Transverse colon (tissue), 3 donors: ENCODE measurements around the gene RNF13.

Experiments used
- EP300 ChIP-seq: sonication (generic); formaldehyde crosslinking; IDR thresholded peaks from one replicate; pipeline ENCODE4 v1.6.1; 2017; ENCODE audit warnings: antibody characterized with exemption, low read depth
- TF ChIP-seq, protein P1 (sequence below), 5 experiments: fragments of 200-600 bp in 3 of 5; fragments of 450-650 bp in 2 of 5; sonication (generic) in 3 of 5; IDR thresholded peaks; 1 replicate in 2 of 5; 2 replicates in 3 of 5; pipeline ENCODE4 v1.5.1; 2016 to 2017; ENCODE audit warnings: antibody characterized with exemption in 5 of 5, inconsistent platforms in 3 of 5, mild to moderate bottlenecking in 2 of 5, moderate library complexity in 1 of 5

GRCh38 chr3:149848238-149848637, 35.2 kb downstream of the RNF13 start:
- TF ChIP-seq, protein P1, sequence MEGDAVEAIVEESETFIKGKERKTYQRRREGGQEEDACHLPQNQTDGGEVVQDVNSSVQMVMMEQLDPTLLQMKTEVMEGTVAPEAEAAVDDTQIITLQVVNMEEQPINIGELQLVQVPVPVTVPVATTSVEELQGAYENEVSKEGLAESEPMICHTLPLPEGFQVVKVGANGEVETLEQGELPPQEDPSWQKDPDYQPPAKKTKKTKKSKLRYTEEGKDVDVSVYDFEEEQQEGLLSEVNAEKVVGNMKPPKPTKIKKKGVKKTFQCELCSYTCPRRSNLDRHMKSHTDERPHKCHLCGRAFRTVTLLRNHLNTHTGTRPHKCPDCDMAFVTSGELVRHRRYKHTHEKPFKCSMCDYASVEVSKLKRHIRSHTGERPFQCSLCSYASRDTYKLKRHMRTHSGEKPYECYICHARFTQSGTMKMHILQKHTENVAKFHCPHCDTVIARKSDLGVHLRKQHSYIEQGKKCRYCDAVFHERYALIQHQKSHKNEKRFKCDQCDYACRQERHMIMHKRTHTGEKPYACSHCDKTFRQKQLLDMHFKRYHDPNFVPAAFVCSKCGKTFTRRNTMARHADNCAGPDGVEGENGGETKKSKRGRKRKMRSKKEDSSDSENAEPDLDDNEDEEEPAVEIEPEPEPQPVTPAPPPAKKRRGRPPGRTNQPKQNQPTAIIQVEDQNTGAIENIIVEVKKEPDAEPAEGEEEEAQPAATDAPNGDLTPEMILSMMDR (IDR thresholded peaks at IDR 0.05) = no peak
- no peak for TF ChIP-seq EP300
